Loucy (cell line): ENCODE measurements around the gene ATP1A1.

Source experiments
- CTCF ChIP-seq: fragments of 200-600 bp; sonication (generic); conservative IDR thresholded peaks from 2 replicates; pipeline ENCODE4 v1.5.1; 2014; ENCODE audit warnings: mild to moderate bottlenecking, antibody characterized with exemption, low read length
- EZH2phosphoT487 ChIP-seq: fragments of 200-600 bp; IDR thresholded peaks from 2 replicates; pipeline ENCODE4 v1.6.1; 2018; ENCODE audit warnings: antibody characterized with exemption, mild to moderate bottlenecking, moderate library complexity, borderline replicate concordance

- TF ChIP-seq CTCF (no peak), EZH2phosphoT487 (no peak)
Measured at GRCh38 chr1:116361648-116362047, 11.4 kb upstream of the ATP1A1 start.
